Measurements from ENCODE around the gene FOXP4. TPM values are rescaled to one million over a fixed set of nuclear protein-coding genes. Genes with fewer than 3 reads are reported as not detected.
A peak's percentile ranks its signal among the peaks of the same experiment; 100 is the strongest.

Gene FOXP4
- total RNA-seq, 1 donor from 2014 or later = 30.0 TPM

GRCh38 chr6:41647061-41647511, 100.9 kb downstream of the FOXP4 start:
- intact Hi-C loops (cut with DNase I) = no loop called here
- DNase-seq (peak; percentile 49), ATAC-seq (peak; percentile 22 to 30)
- Histone ChIP-seq H3K4me3 (no peak overlapping the region), H3K27me3 (ENCODE audit: low read depth) (no peaks in the 10 kb centered on the region), H3K36me3 (no peaks in the 10 kb centered on the region), H3K4me1 (peaks cover 7% of the 10 kb centered on the region), H3K9me3 (no peaks in the 10 kb centered on the region), H3K27ac (no peak overlapping the region)
- TF ChIP-seq CTCF (IDR thresholded peaks at IDR 0.05) = no peak

GRCh38 chr6:41648070-41648585, 101.9 kb downstream of the FOXP4 start:
- peaks cover under 1% of the 10 kb centered on the region for H3K4me1 ChIP-seq
- intact Hi-C loops (cut with DNase I) = no loop called here
- ATAC-seq (no peak), DNase-seq (peak; percentile 15)
- H3K36me3 ChIP-seq = no peaks in the 10 kb centered on the region
- H3K27ac ChIP-seq = no peak overlapping the region
- H3K9me3 ChIP-seq = no peaks in the 10 kb centered on the region
- H3K27me3 ChIP-seq (ENCODE audit: low read depth) = no peaks in the 10 kb centered on the region
- no peak for TF ChIP-seq CTCF (IDR thresholded peaks at IDR 0.05)
- H3K4me3 ChIP-seq = no peak overlapping the region

- Histone ChIP-seq H3K9me3 (no peaks in the 10 kb centered on the region), H3K27me3 (ENCODE audit: low read depth) (no peaks in the 10 kb centered on the region), H3K36me3 (no peaks in the 10 kb centered on the region), H3K4me3 (no peak overlapping the region), H3K4me1 (no peaks in the 10 kb centered on the region), H3K27ac (no peak overlapping the region)
- intact Hi-C loops (cut with DNase I) = no loop called here
- peak; percentile 12 for DNase-seq
- no peak for ATAC-seq
- TF ChIP-seq CTCF (IDR thresholded peaks at IDR 0.05) = no peak
Observed at GRCh38 chr6:41648921-41649320, 102.7 kb downstream of the FOXP4 start.

- no peak for TF ChIP-seq CTCF (IDR thresholded peaks at IDR 0.05)
- intact Hi-C loops (cut with DNase I) = no loop called here
- ATAC-seq (no peak), DNase-seq (peak; percentile 16)
- no peaks in the 10 kb centered on the region for H3K36me3 ChIP-seq
- H3K4me3 ChIP-seq = no peak overlapping the region
- no peaks in the 10 kb centered on the region for H3K4me1 ChIP-seq
- H3K27ac ChIP-seq = no peak overlapping the region
- H3K27me3 ChIP-seq (ENCODE audit: low read depth) = peaks cover 2% of the 10 kb centered on the region
- no peaks in the 10 kb centered on the region for H3K9me3 ChIP-seq
Observed at GRCh38 chr6:41649596-41649995, 103.4 kb downstream of the FOXP4 start.

- H3K9me3 ChIP-seq = no peaks in the 10 kb centered on the region
- no peaks in the 10 kb centered on the region for H3K36me3 ChIP-seq
- TF ChIP-seq CTCF (IDR thresholded peaks at IDR 0.05) = no peak
- DNase-seq (no peak), ATAC-seq (no peak)
- intact Hi-C loops (cut with DNase I) = no loop called here
- H3K4me3 ChIP-seq = no peak overlapping the region
- no peak overlapping the region for H3K27ac ChIP-seq
- H3K4me1 ChIP-seq = no peaks in the 10 kb centered on the region
- peaks cover 3% of the 10 kb centered on the region for H3K27me3 ChIP-seq (ENCODE audit: low read depth)
Observed at GRCh38 chr6:41650120-41650519, 103.9 kb downstream of the FOXP4 start.

Measured in lower lobe of right lung (tissue), 2 donors.